Measurements from ENCODE around the gene NINL. TPM values are rescaled to one million over a fixed set of nuclear protein-coding genes. Genes with fewer than 3 reads are reported as not detected.

The NINL gene
- total and polyA plus RNA-seq, 2 of the 8 experiments (the other 6 are each of a cell fraction or from before 2014, with no cell fraction given) = 15.3 to 30.0 TPM

GRCh38 chr20:25503936-25504335 is 81.4 kb downstream of the NINL start:
- FAIRE-seq = no peak
- TF ChIP-seq POU5F1 (IDR thresholded peaks at IDR 0.05; ENCODE audit: low read depth, low read length) (no peak), SP2 (IDR thresholded peaks at IDR 0.05; ENCODE audit: low read length) (no peak), CEBPB (IDR thresholded peaks at IDR 0.05; ENCODE audit: low read depth, low read length) (no peak), HDAC2 (IDR thresholded peaks at IDR 0.05; ENCODE audit: borderline replicate concordance in 1 of 2, low read depth in 2 of 2, low read length in 2 of 2) (no peak), KDM1A (IDR thresholded peaks at IDR 0.05; ENCODE audit: borderline replicate concordance, low read length) (no peak), NANOG (IDR thresholded peaks at IDR 0.05; ENCODE audit: insufficient read depth, low read depth, low read length, poor library complexity, severe bottlenecking) (no peak), BCL11A (IDR thresholded peaks at IDR 0.05; ENCODE audit: low read depth in 2 of 2, low read length in 2 of 2) (no peak), E2F6 (IDR thresholded peaks at IDR 0.05) (no peak), TEAD4 (IDR thresholded peaks at IDR 0.05; ENCODE audit: low read depth, low read length) (no peak)

More at GRCh38 chr20:25503936-25504335, 81.4 kb downstream of the NINL start:
- H2BK120ac ChIP-seq (replicated peaks; ENCODE audit: low read depth, low read length) = no peak overlapping the region
- POLR2A ChIA-PET (ENCODE audit: partially characterized antibody) = no interaction called here
- H3K9me3 ChIP-seq (ENCODE audit: insufficient read depth in 2 of 2, low read depth in 1 of 2, low read length in 1 of 2) = no peaks in the 10 kb centered on the region
- H3K27me3 ChIP-seq (replicated peaks in 1 of 4; ENCODE audit: control insufficient read depth in 3 of 4, extremely low read depth in 1 of 4, insufficient read depth in 3 of 4, low read length in 3 of 4) = no peaks in the 10 kb centered on the region
- H3K56ac ChIP-seq (replicated peaks; ENCODE audit: insufficient read length, low read depth, low read length) = no peak overlapping the region
- no peak for DNase-seq (ENCODE audit: low read depth in 1 of 2, low spot score in 2 of 2)
- CTCF ChIA-PET (ENCODE audit: partially characterized antibody) = interaction anchor here (1.2 kb wide), 1 partner anchor 17 kb away, joined by 3 read pairs; no protein-coding TSS in a partner anchor
- H3K4me3 ChIP-seq (ENCODE audit: extremely low read depth in 1 of 4, insufficient read depth in 2 of 4, low read depth in 3 of 4, low read length in 4 of 4) = no peak overlapping the region
- H2BK15ac ChIP-seq (ENCODE audit: low read length) = no peak overlapping the region
- WGBS, 2 experiments (ENCODE audit: extremely low coverage in 1 of 2, insufficient coverage in 1 of 2, insufficient read length in 1 of 2, insufficient replicate concordance in 2 of 2, low coverage in 1 of 2, low lambda C conversion rate in 2 of 2, missing lambda C conversion rate in 1 of 2) = 97% methylated on average over 10 of the region's 12 CpGs; no CpG with 5 or more reads in 1 of the 2 experiments
- H2BK12ac ChIP-seq (ENCODE audit: low read depth, low read length) = no peak overlapping the region
- H3K36me3 ChIP-seq (ENCODE audit: control insufficient read depth in 2 of 4, insufficient read depth in 4 of 4, low read length in 3 of 4) = peaks cover 2 to 24% (median 18%) of the 10 kb centered on the region in 4 experiments; a peak in 6 of 8 replicates
- no peak overlapping the region for H3K14ac ChIP-seq (ENCODE audit: insufficient read length)
- no peak overlapping the region for H3K9ac ChIP-seq (replicated peaks in 1 of 4; ENCODE audit: extremely low read depth in 1 of 4, low read depth in 3 of 4, low read length in 3 of 4)
- no peak overlapping the region for H3K18ac ChIP-seq (ENCODE audit: extremely low read depth, low read length)
- H2BK20ac ChIP-seq (ENCODE audit: low read length) = no peak overlapping the region
- no peak overlapping the region for H2AFZ ChIP-seq (ENCODE audit: low read length)
- peaks cover 0 to 3% of the 10 kb centered on the region in 2 experiments for H4K20me1 ChIP-seq (replicated peaks in 1 of 2; ENCODE audit: control insufficient read depth in 1 of 2, insufficient read depth in 2 of 2, low read length in 2 of 2)
- H3K79me2 ChIP-seq (ENCODE audit: control insufficient read depth in 1 of 2, insufficient read depth in 2 of 2, low read length in 2 of 2) = no peaks in the 10 kb centered on the region
- no peak overlapping the region; the same call in 1 of the 2 replicates for H2BK5ac ChIP-seq (ENCODE audit: low read depth, low read length)
- H3K27ac ChIP-seq (ENCODE audit: low read depth, low read length) = no peak overlapping the region
- H3K23me2 ChIP-seq (ENCODE audit: low read depth, low read length) = no peaks in the 10 kb centered on the region
- no peak overlapping the region for H3K4me2 ChIP-seq (ENCODE audit: insufficient read depth in 1 of 2, low read depth in 2 of 2, low read length in 2 of 2)
- no peak overlapping the region for H4K91ac ChIP-seq (replicated peaks; ENCODE audit: insufficient read length, low read length)
- no peaks in the 10 kb centered on the region; the same call in 1 of the 2 replicates for H3K79me1 ChIP-seq (ENCODE audit: low read depth, low read length)
- H3K4ac ChIP-seq (replicated peaks; ENCODE audit: insufficient read length, low read depth, low read length) = no peak overlapping the region
- no peaks in the 10 kb centered on the region; a peak in 1 of 7 replicates for H3K4me1 ChIP-seq (replicated peaks in 1 of 4; ENCODE audit: control insufficient read depth in 3 of 4, insufficient read depth in 4 of 4, low read length in 3 of 4)
- no peak overlapping the region for H4K8ac ChIP-seq (ENCODE audit: extremely low read depth, insufficient read depth, low read length)
- no peak overlapping the region for H4K5ac ChIP-seq (ENCODE audit: insufficient read length, low read depth, low read length)
- no peak overlapping the region for H2AK5ac ChIP-seq (ENCODE audit: low read depth, low read length)
- no peak overlapping the region for H3K23ac ChIP-seq (ENCODE audit: insufficient read length)
